ENCODE measurements around the gene TRPC6.

The TRPC6 gene

GRCh38 chr11:101478587-101479369 is 105.0 kb downstream of the TRPC6 start:
- DNase-seq (ENCODE audit: low read depth): no peak
- no peak overlapping the region for H3K4me3 ChIP-seq (ENCODE audit: control insufficient read depth, low read depth, low read length)
- no peak for TF ChIP-seq CTCF (IDR thresholded peaks at IDR 0.05; ENCODE audit: control insufficient read depth, insufficient read depth, low read depth, low read length, missing control alignments)

GRCh38 chr11:101477926-101478325 is 105.9 kb downstream of the TRPC6 start:
- no peak for TF ChIP-seq CTCF (IDR thresholded peaks at IDR 0.05; ENCODE audit: control insufficient read depth, insufficient read depth, low read depth, low read length, missing control alignments)
- no peak overlapping the region for H3K4me3 ChIP-seq (ENCODE audit: control insufficient read depth, low read depth, low read length)
- no peak for DNase-seq (ENCODE audit: low read depth)

- DNase-seq (ENCODE audit: low read depth): no peak
- H3K4me3 ChIP-seq (ENCODE audit: control insufficient read depth, low read depth, low read length): no peak overlapping the region
- TF ChIP-seq CTCF (IDR thresholded peaks at IDR 0.05; ENCODE audit: control insufficient read depth, insufficient read depth, low read depth, low read length, missing control alignments): no peak
These were observed 107.6 kb downstream of the TRPC6 start for GRCh38 chr11:101476191-101476590.

- TF ChIP-seq CTCF (IDR thresholded peaks at IDR 0.05; ENCODE audit: control insufficient read depth, insufficient read depth, low read depth, low read length, missing control alignments): no peak
- no peak for DNase-seq (ENCODE audit: low read depth)
- no peak overlapping the region for H3K4me3 ChIP-seq (ENCODE audit: control insufficient read depth, low read depth, low read length)
These were observed 108.1 kb downstream of the TRPC6 start for GRCh38 chr11:101475699-101476098.

GRCh38 chr11:101474666-101475065 is 109.1 kb downstream of the TRPC6 start:
- H3K4me3 ChIP-seq (ENCODE audit: control insufficient read depth, low read depth, low read length): no peak overlapping the region
- TF ChIP-seq CTCF (IDR thresholded peaks at IDR 0.05; ENCODE audit: control insufficient read depth, insufficient read depth, low read depth, low read length, missing control alignments): no peak
- DNase-seq (ENCODE audit: low read depth): no peak

GRCh38 chr11:101470881-101471520 is 112.8 kb downstream of the TRPC6 start:
- peak overlapping the region; percentile 16 for H3K4me3 ChIP-seq (ENCODE audit: control insufficient read depth, low read depth, low read length)
- no peak for TF ChIP-seq CTCF (IDR thresholded peaks at IDR 0.05; ENCODE audit: control insufficient read depth, insufficient read depth, low read depth, low read length, missing control alignments)
- no peak for DNase-seq (ENCODE audit: low read depth)
